Neural crest cell (in vitro differentiated cells): ENCODE results near the gene RTN4IP1. TPM values are rescaled to one million over a fixed set of nuclear protein-coding genes. Genes with fewer than 3 reads are reported as not detected.
A peak's percentile ranks its signal among the peaks of the same experiment; 100 is the strongest.

Source experiments
- DNase-seq: peaks from one replicate; pipeline ENCODE4 v3.0.0; 2021; ENCODE audit warnings: low read depth, mixed read lengths, low spot score
- H3K27ac Mint-ChIP-seq: one replicate; pipeline ENCODE4 v1.8.0; 2021; ENCODE audit warnings: mild to moderate bottlenecking, mixed read lengths; ENCODE audit not compliant: unreplicated experiment
- H3K27me3 Mint-ChIP-seq: 2 replicates; pipeline ENCODE4 v1.8.0; 2021; ENCODE audit warnings: low read depth, mild to moderate bottlenecking, mixed read lengths
- H3K36me3 Mint-ChIP-seq: 2 replicates; pipeline ENCODE4 v1.8.0; 2021; ENCODE audit warnings: low read depth, mild to moderate bottlenecking, mixed read lengths
- H3K4me1 Mint-ChIP-seq: 2 replicates; pipeline ENCODE4 v1.8.0; 2021; ENCODE audit warnings: mixed read lengths
- H3K4me3 Mint-ChIP-seq: one replicate; pipeline ENCODE4 v1.8.0; 2021; ENCODE audit warnings: mild to moderate bottlenecking, mixed read lengths
- H3K9me3 Mint-ChIP-seq: 2 replicates; pipeline ENCODE4 v1.8.0; 2021; ENCODE audit warnings: mixed read lengths
- total RNA-seq: library from RNA; stranded (reverse); gene quantifications from 2 replicates; pipeline ENCODE4 v1.2.1, GENCODE V29; 2021
- TF ChIP-seq, protein P1 (sequence below): fragments of 200-600 bp; sonication (generic); conservative IDR thresholded peaks from 2 replicates; pipeline ENCODE4 v1.5.0; 2021; ENCODE audit warnings: antibody characterized with exemption, mild to moderate bottlenecking

Gene RTN4IP1
- total RNA-seq, 1 donor from 2014 or later: 9.1 TPM

DNA sequence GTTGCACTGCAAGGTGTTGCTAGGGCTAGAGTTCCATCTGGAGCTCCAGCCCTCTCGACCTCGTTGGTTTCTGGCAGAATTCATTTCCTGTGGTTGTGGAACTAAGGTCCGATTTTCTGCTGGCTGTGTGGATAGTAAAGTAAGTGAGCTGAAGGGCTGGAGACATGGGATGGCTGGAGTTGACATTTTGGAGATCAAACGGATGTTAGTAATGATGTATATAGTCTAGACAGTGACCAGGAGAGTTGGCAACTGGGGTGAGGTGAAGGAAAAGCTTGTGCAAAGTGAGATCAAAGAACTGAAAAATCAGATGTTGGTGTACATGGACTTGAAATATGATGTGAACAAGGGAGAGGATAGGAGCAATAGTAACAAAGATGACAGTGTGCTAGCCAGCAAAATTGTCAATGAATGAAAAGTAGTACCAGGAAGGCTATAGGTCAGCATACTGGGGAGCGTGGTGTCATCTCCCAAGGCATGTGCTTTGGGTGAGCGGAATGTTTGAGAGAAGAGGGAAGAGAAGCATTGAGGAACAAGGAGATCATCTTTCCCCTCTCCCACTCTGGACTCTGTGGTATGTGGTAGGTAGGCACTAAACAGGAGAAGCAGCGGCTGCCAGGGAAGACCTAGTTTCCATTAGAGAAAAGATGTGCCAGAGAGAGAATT, 7.9 kb upstream of the RTN4IP1 start:
- TF ChIP-seq, protein P1, sequence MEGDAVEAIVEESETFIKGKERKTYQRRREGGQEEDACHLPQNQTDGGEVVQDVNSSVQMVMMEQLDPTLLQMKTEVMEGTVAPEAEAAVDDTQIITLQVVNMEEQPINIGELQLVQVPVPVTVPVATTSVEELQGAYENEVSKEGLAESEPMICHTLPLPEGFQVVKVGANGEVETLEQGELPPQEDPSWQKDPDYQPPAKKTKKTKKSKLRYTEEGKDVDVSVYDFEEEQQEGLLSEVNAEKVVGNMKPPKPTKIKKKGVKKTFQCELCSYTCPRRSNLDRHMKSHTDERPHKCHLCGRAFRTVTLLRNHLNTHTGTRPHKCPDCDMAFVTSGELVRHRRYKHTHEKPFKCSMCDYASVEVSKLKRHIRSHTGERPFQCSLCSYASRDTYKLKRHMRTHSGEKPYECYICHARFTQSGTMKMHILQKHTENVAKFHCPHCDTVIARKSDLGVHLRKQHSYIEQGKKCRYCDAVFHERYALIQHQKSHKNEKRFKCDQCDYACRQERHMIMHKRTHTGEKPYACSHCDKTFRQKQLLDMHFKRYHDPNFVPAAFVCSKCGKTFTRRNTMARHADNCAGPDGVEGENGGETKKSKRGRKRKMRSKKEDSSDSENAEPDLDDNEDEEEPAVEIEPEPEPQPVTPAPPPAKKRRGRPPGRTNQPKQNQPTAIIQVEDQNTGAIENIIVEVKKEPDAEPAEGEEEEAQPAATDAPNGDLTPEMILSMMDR: no peak
- H3K4me3 Mint-ChIP-seq: no peak overlapping the region
- peaks cover 10% of the 10 kb centered on the region for H3K36me3 Mint-ChIP-seq
- H3K4me1 Mint-ChIP-seq: peaks cover 11% of the 10 kb centered on the region
- DNase-seq: no peak
- H3K27me3 Mint-ChIP-seq: no peaks in the 10 kb centered on the region
- no peaks in the 10 kb centered on the region for H3K9me3 Mint-ChIP-seq
- no peak overlapping the region for H3K27ac Mint-ChIP-seq

DNA sequence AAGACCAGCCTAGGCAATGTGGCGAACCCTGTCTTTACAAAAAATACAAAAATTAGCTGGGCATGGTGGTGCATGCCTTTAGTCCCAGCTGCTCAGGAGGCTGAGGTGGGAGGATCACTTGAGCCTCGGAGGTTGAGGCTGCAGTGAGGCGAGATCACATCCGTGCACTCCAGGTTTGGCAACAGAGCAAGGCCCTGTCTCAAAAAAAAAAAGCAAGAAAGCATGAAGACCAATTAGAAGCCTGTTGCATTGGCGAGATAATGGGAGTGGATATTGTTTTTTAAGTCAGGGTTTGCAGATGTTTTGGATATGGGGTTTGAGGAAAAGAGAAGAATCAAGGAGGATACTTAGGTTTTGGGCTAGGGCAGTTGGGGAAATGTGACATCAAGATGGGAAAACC, 5.3 kb upstream of the RTN4IP1 start:
- DNase-seq: no peak
- no peak overlapping the region for H3K27ac Mint-ChIP-seq
- H3K4me3 Mint-ChIP-seq: no peak overlapping the region
- H3K36me3 Mint-ChIP-seq: peaks cover 10% of the 10 kb centered on the region
- H3K4me1 Mint-ChIP-seq: peaks cover 18% of the 10 kb centered on the region
- H3K27me3 Mint-ChIP-seq: no peaks in the 10 kb centered on the region
- TF ChIP-seq, protein P1: no peak
- no peaks in the 10 kb centered on the region for H3K9me3 Mint-ChIP-seq

DNA sequence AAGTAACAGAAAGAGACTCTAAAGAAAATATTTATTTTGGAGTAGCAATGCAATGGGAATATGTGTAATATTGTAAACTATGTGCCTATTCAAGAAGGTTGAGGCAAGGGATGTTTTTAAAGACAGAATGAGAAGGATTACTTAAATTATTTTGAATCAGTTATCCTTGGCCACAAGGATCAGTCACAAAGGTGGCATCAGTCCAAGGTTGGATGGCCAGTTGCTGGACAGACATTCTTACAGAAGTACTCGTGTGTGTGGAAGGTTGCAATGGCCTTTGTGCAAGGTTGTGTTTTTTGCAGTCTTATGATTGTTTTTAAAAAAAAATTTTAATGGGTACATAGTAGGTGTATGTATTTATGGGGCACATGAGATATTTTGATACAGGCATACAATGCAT, 2.0 kb upstream of the RTN4IP1 start:
- no peaks in the 10 kb centered on the region for H3K27me3 Mint-ChIP-seq
- H3K4me3 Mint-ChIP-seq: peak overlapping the region; percentile 75
- DNase-seq: no peak
- H3K36me3 Mint-ChIP-seq: peaks cover 4% of the 10 kb centered on the region
- H3K4me1 Mint-ChIP-seq: peaks cover 23% of the 10 kb centered on the region
- no peak overlapping the region for H3K27ac Mint-ChIP-seq
- H3K9me3 Mint-ChIP-seq: no peaks in the 10 kb centered on the region
- TF ChIP-seq, protein P1: no peak

DNA sequence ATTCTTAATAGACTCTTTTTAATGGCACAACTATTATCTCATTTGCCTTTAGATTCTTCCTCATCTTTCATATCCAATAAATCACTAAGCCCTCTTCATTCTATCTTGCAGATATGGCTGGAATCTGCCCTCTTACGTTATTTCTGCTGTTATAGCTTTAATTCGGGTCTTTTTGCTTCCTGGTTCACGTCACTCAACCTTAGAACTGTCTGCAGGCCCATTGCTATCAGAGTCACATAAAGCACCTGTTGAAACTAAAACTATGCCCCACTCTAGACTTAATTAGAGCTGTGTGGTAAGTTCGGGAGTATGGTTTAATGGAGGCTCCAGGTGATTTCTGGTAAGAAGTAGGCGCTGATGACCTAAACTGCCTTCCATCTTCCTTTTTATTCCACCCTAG, 1.1 kb upstream of the RTN4IP1 start:
- DNase-seq: no peak
- Mint-ChIP-seq H3K4me1 (peaks cover 23% of the 10 kb centered on the region), H3K27me3 (no peaks in the 10 kb centered on the region), H3K4me3 (peak overlapping the region; percentile 97), H3K27ac (no peak overlapping the region), H3K36me3 (peaks cover 4% of the 10 kb centered on the region), H3K9me3 (no peaks in the 10 kb centered on the region)
- TF ChIP-seq, protein P1: no peak

DNA sequence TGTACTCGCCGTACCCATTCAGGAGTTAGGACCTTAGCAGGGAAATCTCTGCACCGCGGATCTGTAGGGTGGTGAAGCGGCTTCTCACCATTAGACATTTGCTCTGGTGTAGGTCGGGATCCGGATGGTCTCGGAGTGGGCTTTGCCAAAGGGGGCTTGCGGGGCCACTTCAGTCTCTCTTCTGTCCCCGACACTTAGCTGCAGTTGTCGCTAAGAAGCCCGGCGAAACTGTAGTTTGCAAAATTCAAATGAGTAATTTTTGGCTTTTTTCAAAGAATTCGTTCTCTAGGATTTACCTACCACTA, 513 bp upstream of the RTN4IP1 start:
- H3K36me3 Mint-ChIP-seq: peaks cover 1% of the 10 kb centered on the region
- peak overlapping the region; percentile 97 for H3K27ac Mint-ChIP-seq
- H3K27me3 Mint-ChIP-seq: no peaks in the 10 kb centered on the region
- H3K4me1 Mint-ChIP-seq: peaks cover 23% of the 10 kb centered on the region
- no peaks in the 10 kb centered on the region for H3K9me3 Mint-ChIP-seq
- TF ChIP-seq, protein P1: no peak
- peak overlapping the region; percentile 97 for H3K4me3 Mint-ChIP-seq
- no peak for DNase-seq
